ENCODE results near the gene KHK.
"Not testable (repeated sequence)": the region's sequence is repeated elsewhere in the genome, so short reads cannot be mapped to it uniquely, and the experiment has no call there.

Gene KHK

GRCh38 chr2:27060323-27060722, 26.2 kb upstream of the KHK start:
- no peak for DNase-seq

GRCh38 chr2:27065128-27065527, 21.4 kb upstream of the KHK start:
- DNase-seq: no peak

GRCh38 chr2:27067385-27067784, 19.2 kb upstream of the KHK start:
- no peak for DNase-seq

- no peak for DNase-seq
Measured at GRCh38 chr2:27069436-27069835, 17.1 kb upstream of the KHK start.

GRCh38 chr2:27069961-27070618, 16.5 kb upstream of the KHK start:
- no peak for DNase-seq

GRCh38 chr2:27070653-27071276, 15.8 kb upstream of the KHK start:
- no peak for DNase-seq

GRCh38 chr2:27071277-27071989, 15.1 kb upstream of the KHK start, which contains the start of gene OST4:
Gene OST4, minus strand, starts transcription at chr2:27071654.
- peak; percentile 96 for DNase-seq

GRCh38 chr2:27071990-27072830, 14.4 kb upstream of the KHK start:
- no peak for DNase-seq

- DNase-seq: no peak
Measured at GRCh38 chr2:27072920-27073319, 13.7 kb upstream of the KHK start.

GRCh38 chr2:27073782-27074181, 12.8 kb upstream of the KHK start:
- no peak for DNase-seq

- DNase-seq: peak; percentile 78
Measured at GRCh38 chr2:27074738-27075565, 11.6 kb upstream of the KHK start.

GRCh38 chr2:27075566-27075871, 11.1 kb upstream of the KHK start:
- DNase-seq: not testable (repeated sequence)

GRCh38 chr2:27076323-27076722, 10.2 kb upstream of the KHK start:
- DNase-seq: no peak

- no peak for DNase-seq
Measured at GRCh38 chr2:27077231-27077630, 9.3 kb upstream of the KHK start.

- DNase-seq: peak; percentile 39
Measured at GRCh38 chr2:27078267-27079194, 8.0 kb upstream of the KHK start, which contains the start of gene EMILIN1. Gene EMILIN1, plus strand, starts transcription at chr2:27078615. Its CDS starts 451 bp downstream, at chr2:27079066.

- DNase-seq: peak; percentile 36
Measured at GRCh38 chr2:27079233-27080139, 7.1 kb upstream of the KHK start.

- no peak for DNase-seq
Measured at GRCh38 chr2:27080140-27080469, 6.5 kb upstream of the KHK start.

- no peak for DNase-seq
Measured at GRCh38 chr2:27080603-27080936, 6.0 kb upstream of the KHK start.

GRCh38 chr2:27081984-27082772, 4.4 kb upstream of the KHK start:
- no peak for DNase-seq
